Breast epithelium (tissue), 4 donors: Measurements from ENCODE around the gene NDUFB11. TPM values are rescaled to one million over a fixed set of nuclear protein-coding genes. Genes with fewer than 3 reads are reported as not detected.
A peak's percentile ranks its signal among the peaks of the same experiment; 100 is the strongest.

ENCODE experiments used
- DNase-seq, 2 donors: peaks; one replicate each; pipeline ENCODE4 v3.0.0-alpha.2; 2019; ENCODE audit warnings: low spot score in 2 of 2
- H3K27ac ChIP-seq, 2 donors: fragments of 200-600 bp; sonication (generic) in 1 of 2; one replicate each; pipeline ENCODE4 v1.5.1; 2016 to 2019; ENCODE audit warnings: mild to moderate bottlenecking in 1 of 2
- H3K27me3 ChIP-seq, 2 donors: fragments of 200-600 bp; sonication (generic) in 1 of 2; one replicate each; pipeline versions ENCODE4 v1.5.1 to v1.6.0; 2017 to 2019; ENCODE audit warnings: control low read depth in 1 of 2, mild to moderate bottlenecking in 1 of 2
- H3K36me3 ChIP-seq: fragments of 200-600 bp; one replicate; pipeline ENCODE4 v1.5.1; 2019
- H3K4me1 ChIP-seq, 2 donors: fragments of 200-600 bp; sonication (generic); one replicate each; pipeline ENCODE4 v1.5.1; 2016 to 2019; ENCODE audit warnings: control low read depth in 1 of 2
- H3K4me3 ChIP-seq, 3 donors: fragments of 200-600 bp; sonication (generic); 1 replicate in 2 of 3; 2 replicates in 1 of 3; pipeline ENCODE4 v1.5.1; 2016 to 2019; ENCODE audit warnings: mild to moderate bottlenecking in 3 of 3, moderate library complexity in 2 of 3
- H3K9me3 ChIP-seq, 2 donors: fragments of 200-600 bp; sonication (generic) in 1 of 2; one replicate each; pipeline ENCODE4 v1.5.1; 2016 to 2019; ENCODE audit warnings: control low read depth in 1 of 2
- CTCF ChIP-seq, 3 donors: fragments of 450-650 bp; IDR thresholded peaks; one replicate each; pipeline ENCODE4 v1.5.1; 2016 to 2017; ENCODE audit warnings: antibody characterized with exemption in 3 of 3, mild to moderate bottlenecking in 3 of 3, moderate library complexity in 3 of 3
- POLR2A ChIP-seq: fragments of 450-650 bp; IDR thresholded peaks from one replicate; pipeline ENCODE4 v1.6.1; 2016; ENCODE audit warnings: antibody characterized with exemption, mild to moderate bottlenecking, moderate library complexity
- POLR2AphosphoS5 ChIP-seq, 3 donors: sonication (generic); formaldehyde crosslinking; IDR thresholded peaks; one replicate each; pipeline ENCODE4 v1.6.1; 2017; ENCODE audit warnings: antibody characterized with exemption in 3 of 3
- intact Hi-C: fragments of 100-400 bp; cut with DNase I; formaldehyde crosslinking; loops from one replicate; pipeline ENCODE4 v1.15.1; 2023; ENCODE audit warnings: low total_unique reads
- total RNA-seq, 3 donors: library from RNA; depleted of rRNA; stranded (reverse); fragments of >200 nt; gene quantifications; one replicate each; pipeline ENCODE4 v1.1.0, GENCODE V29; 2016

Gene NDUFB11
- total RNA-seq, 3 donors from 2014 or later, result 49.3 to 61.0 (median 54.4) TPM

DNA sequence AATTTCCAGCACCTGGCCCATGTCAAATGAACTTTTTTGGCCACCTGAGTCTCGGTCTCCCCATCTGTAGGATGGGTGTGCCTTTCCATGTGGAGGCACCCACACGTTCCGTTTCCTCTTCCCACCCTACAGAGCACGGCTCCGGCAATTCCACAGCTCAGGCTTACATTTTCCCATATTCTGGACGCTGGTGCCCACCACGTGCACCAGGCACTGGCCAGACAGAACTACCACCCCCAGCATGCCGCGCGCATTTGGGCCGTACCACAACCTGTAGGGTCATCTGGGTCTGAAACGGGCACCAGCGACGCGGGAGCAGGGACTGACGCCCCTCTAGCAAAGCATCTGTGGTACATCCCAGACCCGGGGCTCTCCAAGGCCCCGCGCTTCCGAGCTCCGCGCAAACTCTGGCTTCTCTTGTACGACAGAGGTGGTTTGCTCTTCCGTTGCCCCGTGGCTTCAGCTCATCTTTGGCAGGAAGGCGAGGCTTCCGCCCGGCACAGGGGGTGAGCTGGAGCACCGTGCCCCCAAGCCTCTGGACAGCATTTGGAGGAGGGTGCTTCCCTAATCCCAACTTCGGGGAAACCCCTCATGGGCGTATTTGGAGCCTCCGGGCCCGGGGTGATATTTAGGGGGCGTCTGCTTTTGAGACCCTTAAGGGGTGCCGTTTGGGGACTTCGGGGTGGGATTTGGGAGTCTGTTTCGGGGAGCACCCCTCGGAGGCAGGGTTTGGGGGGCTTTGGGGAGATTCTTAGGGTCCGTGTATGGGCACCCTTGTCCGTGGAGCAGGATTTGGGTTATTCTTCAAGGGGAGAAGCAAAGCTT, 46.2 kb upstream of the NDUFB11 start:
- Histone ChIP-seq H3K4me3 (peak overlapping the region; percentile 50 to 72 (median 57)), H3K27me3 (peaks cover 0 to 28% of the 10 kb centered on the region in 2 donors), H3K36me3 (no peaks in the 10 kb centered on the region), H3K27ac (peak overlapping the region; percentile 22 to 36), H3K4me1 (peaks cover 0 to 9% of the 10 kb centered on the region in 2 donors), H3K9me3 (no peaks in the 10 kb centered on the region)
- peak; percentile 78 to 79 for DNase-seq
- intact Hi-C loops, result no loop called here
- TF ChIP-seq POLR2A (no peak), POLR2AphosphoS5 (IDR thresholded peaks at IDR 0.05) (peak; percentile 27 to 45 (median 42))

DNA sequence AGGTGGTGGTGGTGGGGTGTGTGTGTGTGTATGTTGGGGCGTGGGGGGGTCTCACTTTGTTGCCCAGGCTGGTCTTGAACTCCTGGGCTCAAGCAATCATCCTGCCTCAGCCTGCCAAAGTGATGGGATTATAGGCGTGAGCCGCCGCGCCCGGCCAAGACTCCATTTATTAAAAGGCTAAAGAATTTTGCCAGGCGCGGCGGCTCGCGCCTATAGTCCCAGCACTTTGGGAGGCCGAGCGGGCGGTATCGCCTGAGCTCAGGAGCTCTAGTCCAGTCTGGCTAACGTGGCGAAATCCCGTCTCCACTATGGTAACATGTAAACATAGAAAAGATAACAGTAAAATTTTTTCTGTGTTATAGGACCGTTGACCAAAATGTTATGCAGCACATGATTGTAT, 45.4 kb upstream of the NDUFB11 start:
- no peak for TF ChIP-seq CTCF (IDR thresholded peaks at IDR 0.05)
- no peak for TF ChIP-seq POLR2AphosphoS5 (IDR thresholded peaks at IDR 0.05)
- no peak for TF ChIP-seq POLR2A
- Histone ChIP-seq H3K9me3 (no peaks in the 10 kb centered on the region), H3K36me3 (no peaks in the 10 kb centered on the region), H3K27me3 (peaks cover 0 to 35% of the 10 kb centered on the region in 2 donors), H3K27ac (no peak overlapping the region), H3K4me1 (peaks cover 0 to 4% of the 10 kb centered on the region in 2 donors), H3K4me3 (no peak overlapping the region)
- no peak for DNase-seq
- intact Hi-C loops, result no loop called here

- no peaks in the 10 kb centered on the region for H3K9me3 ChIP-seq
- no peaks in the 10 kb centered on the region for H3K4me1 ChIP-seq
- no peaks in the 10 kb centered on the region for H3K36me3 ChIP-seq
- TF ChIP-seq POLR2A, result no peak
- TF ChIP-seq POLR2AphosphoS5 (IDR thresholded peaks at IDR 0.05), result no peak
- no peak for TF ChIP-seq CTCF (IDR thresholded peaks at IDR 0.05)
- intact Hi-C loops, result no loop called here
- no peak overlapping the region for H3K27ac ChIP-seq
- H3K27me3 ChIP-seq, result peaks cover 0 to 60% of the 10 kb centered on the region in 2 donors
- no peak overlapping the region for H3K4me3 ChIP-seq
- DNase-seq, result no peak
These were observed 42.7 kb upstream of the NDUFB11 start for GRCh38 chrX:47187106-47187677.

- Histone ChIP-seq H3K36me3 (no peaks in the 10 kb centered on the region), H3K27me3 (peaks cover 0 to 70% of the 10 kb centered on the region in 2 donors), H3K9me3 (no peaks in the 10 kb centered on the region), H3K4me3 (no peak overlapping the region), H3K4me1 (no peaks in the 10 kb centered on the region), H3K27ac (no peak overlapping the region)
- DNase-seq, result no peak
- intact Hi-C loops, result no loop called here
- TF ChIP-seq CTCF (IDR thresholded peaks at IDR 0.05), result no peak
These were observed 41.7 kb upstream of the NDUFB11 start for GRCh38 chrX:47186096-47186740.

GRCh38 chrX:47185241-47185640, 40.7 kb upstream of the NDUFB11 start:
- H3K27ac ChIP-seq, result no peak overlapping the region
- H3K4me3 ChIP-seq, result no peak overlapping the region
- DNase-seq, result no peak
- no peaks in the 10 kb centered on the region for H3K9me3 ChIP-seq
- intact Hi-C loops, result no loop called here
- peaks cover 0 to 69% of the 10 kb centered on the region in 2 donors for H3K27me3 ChIP-seq
- no peaks in the 10 kb centered on the region for H3K36me3 ChIP-seq
- TF ChIP-seq POLR2A (no peak), CTCF (IDR thresholded peaks at IDR 0.05) (no peak), POLR2AphosphoS5 (IDR thresholded peaks at IDR 0.05) (no peak)
- no peaks in the 10 kb centered on the region for H3K4me1 ChIP-seq
